ENCODE measurements around the gene MAGI2. TPM values are rescaled to one million over a fixed set of nuclear protein-coding genes. Genes with fewer than 3 reads are reported as not detected.

MAGI2 gene
- total and polyA plus RNA-seq, 2 experiments from 2014 or later = 10.4 to 26.4 TPM

- H3K4me3 Mint-ChIP-seq = no peak overlapping the region
- H3F3A ChIP-seq (replicated peaks; ENCODE audit: low read depth) = no peaks in the 10 kb centered on the region
- no peak for DNase-seq (ENCODE audit: low spot score)
- no peak overlapping the region for H3K4me3 ChIP-seq
- no peaks in the 10 kb centered on the region for H3K27me3 ChIP-seq (ENCODE audit: insufficient read depth)
- no peak overlapping the region for H2AFZ ChIP-seq
- no peak for ATAC-seq
- no peaks in the 10 kb centered on the region for H3K27me3 Mint-ChIP-seq (ENCODE audit: insufficient read depth, low read depth, poor library complexity)
- no peaks in the 10 kb centered on the region; the same call in 1 of the 2 replicates for H3K9me2 ChIP-seq (ENCODE audit: insufficient read depth)
- no peaks in the 10 kb centered on the region for H3K36me3 Mint-ChIP-seq (ENCODE audit: low read depth)
- H3K4me1 ChIP-seq (ENCODE audit: insufficient read depth) = no peaks in the 10 kb centered on the region
- no peaks in the 10 kb centered on the region for H3K36me3 ChIP-seq (ENCODE audit: insufficient read depth)
- no peaks in the 10 kb centered on the region for H4K20me1 ChIP-seq (replicated peaks; ENCODE audit: insufficient read depth)
- no peak for TF ChIP-seq ETS1 (IDR thresholded peaks at IDR 0.05)
- TF ChIP-seq JUNB (IDR thresholded peaks at IDR 0.05; ENCODE audit: unreplicated experiment) = no peak
- H3K4me1 Mint-ChIP-seq = no peaks in the 10 kb centered on the region
- no peaks in the 10 kb centered on the region for H3K79me2 ChIP-seq (replicated peaks; ENCODE audit: insufficient read depth)
- no peak overlapping the region for H3K27ac Mint-ChIP-seq
- no peak overlapping the region for H3K4me2 ChIP-seq
- no peaks in the 10 kb centered on the region for H3K9me3 Mint-ChIP-seq
- no peak overlapping the region for H3K27ac ChIP-seq (ENCODE audit: low read depth)
These were observed 22.0 kb upstream of the MAGI2 start for GRCh38 chr7:79475455-79475854.

GRCh38 chr7:79471699-79472098, 18.2 kb upstream of the MAGI2 start:
- Histone ChIP-seq H2AFZ (no peak overlapping the region), H4K20me1 (replicated peaks; ENCODE audit: insufficient read depth) (no peaks in the 10 kb centered on the region), H3K9me2 (ENCODE audit: insufficient read depth) (no peaks in the 10 kb centered on the region), H3K27ac (ENCODE audit: low read depth) (no peak overlapping the region), H3K36me3 (ENCODE audit: insufficient read depth) (no peaks in the 10 kb centered on the region), H3F3A (replicated peaks; ENCODE audit: low read depth) (no peaks in the 10 kb centered on the region), H3K79me2 (replicated peaks; ENCODE audit: insufficient read depth) (no peaks in the 10 kb centered on the region), H3K4me1 (ENCODE audit: insufficient read depth) (peaks cover 9% of the 10 kb centered on the region; the same call in 1 of the 2 replicates), H3K27me3 (ENCODE audit: insufficient read depth) (no peaks in the 10 kb centered on the region), H3K4me2 (no peak overlapping the region), H3K4me3 (no peak overlapping the region)
- H3K4me1 Mint-ChIP-seq = peaks cover 4% of the 10 kb centered on the region; the same call in 1 of the 3 replicates
- TF ChIP-seq EZH2 (IDR thresholded peaks at IDR 0.05; ENCODE audit: low read depth, unreplicated experiment) = no peak
- no peak for TF ChIP-seq ZNF462 (CRISPR knock-in tag; IDR thresholded peaks at IDR 0.05)
- TF ChIP-seq ETS1 (IDR thresholded peaks at IDR 0.05) = no peak
- no peak for DNase-seq (ENCODE audit: low spot score)
- H3K27me3 Mint-ChIP-seq (ENCODE audit: insufficient read depth, low read depth, poor library complexity) = no peaks in the 10 kb centered on the region
- no peaks in the 10 kb centered on the region for H3K9me3 Mint-ChIP-seq
- no peaks in the 10 kb centered on the region for H3K36me3 Mint-ChIP-seq (ENCODE audit: low read depth)
- no peak overlapping the region for H3K27ac Mint-ChIP-seq
- no peak for ATAC-seq
- no peak overlapping the region for H3K4me3 Mint-ChIP-seq
